ENCODE data around the gene CCDC88B.
"Not testable (repeated sequence)": the region's sequence is repeated elsewhere in the genome, so short reads cannot be mapped to it uniquely, and the experiment has no call there.

The CCDC88B gene

GRCh38 chr11:64317961-64318765 is 21.8 kb upstream of the CCDC88B start, which contains the start of gene PRDX5:
Gene PRDX5, plus strand, starts transcription at chr11:64318121. Its CDS starts 95 bp downstream, at chr11:64318216.
- Histone ChIP-seq H3K36me3 (ENCODE audit: control insufficient read depth, insufficient read depth, low read length) (peaks cover 57% of the 10 kb centered on the region), H3K9me3 (ENCODE audit: control insufficient read depth, insufficient read depth, low read depth, low read length) (no peaks in the 10 kb centered on the region), H3K27me3 (ENCODE audit: control insufficient read depth, insufficient read depth, low read length) (no peaks in the 10 kb centered on the region), H3K9ac (ENCODE audit: low read length) (peak within 1 kb of the TSS; percentile 91), H3K4me1 (ENCODE audit: control insufficient read depth, insufficient read depth, low read length) (peaks cover 18% of the 10 kb centered on the region), H3K27ac (ENCODE audit: low read depth, low read length) (peak within 1 kb of the TSS; percentile 96), H3K4me3 (ENCODE audit: low read depth, low read length) (peak within 1 kb of the TSS; percentile 86)

DNA sequence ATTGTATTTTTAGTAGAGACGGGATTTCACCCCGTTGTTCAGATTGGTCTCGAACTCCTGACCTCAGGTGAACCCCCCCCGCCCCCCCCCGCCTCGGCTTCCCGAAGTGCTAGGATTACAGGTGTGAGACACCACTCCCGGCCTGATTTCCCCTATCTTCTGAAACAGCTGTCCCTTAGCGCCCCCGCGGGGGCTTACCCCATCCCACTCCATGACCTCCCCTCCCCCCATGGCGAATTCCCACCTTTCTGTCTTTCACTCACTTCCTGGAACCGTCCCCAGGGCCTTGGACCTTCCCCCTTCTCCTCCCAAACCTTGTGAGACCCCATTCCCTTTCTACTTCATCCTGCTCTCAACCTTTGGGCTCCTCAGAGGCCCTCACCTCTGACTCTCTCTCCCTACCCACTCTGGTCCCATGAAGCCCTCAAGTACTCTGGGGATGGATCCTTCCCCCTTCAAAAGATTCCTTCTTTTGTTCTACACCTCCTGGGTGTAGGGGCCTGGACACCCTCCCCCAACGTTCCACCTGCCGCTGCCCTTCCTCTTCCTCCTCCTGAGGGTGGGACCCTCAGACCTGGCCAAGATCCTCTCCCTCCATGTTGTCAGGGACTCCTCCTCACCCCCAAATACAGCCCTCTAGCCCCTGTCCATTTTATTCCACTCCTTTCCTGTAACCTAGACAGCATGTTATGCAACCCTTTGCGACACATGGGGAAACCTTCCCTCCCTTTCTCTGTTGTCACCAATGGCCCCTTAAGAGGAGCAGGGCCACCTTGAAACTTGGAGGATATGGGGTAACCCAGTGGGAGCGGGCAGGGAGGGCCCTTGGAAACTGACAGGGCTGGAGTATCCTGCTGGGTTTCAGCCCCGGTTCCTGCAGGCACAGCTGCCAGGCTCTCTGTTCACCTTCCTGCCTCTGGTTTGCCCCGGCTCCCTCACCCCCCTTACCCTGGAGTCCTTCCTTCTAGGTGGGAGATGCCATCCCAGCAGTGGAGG is 20.9 kb upstream of the CCDC88B start:
- no peaks in the 10 kb centered on the region for H3K9me3 ChIP-seq (ENCODE audit: control insufficient read depth, insufficient read depth, low read depth, low read length)
- peak overlapping the region; percentile 86 for H3K4me3 ChIP-seq (ENCODE audit: low read depth, low read length)
- H3K27me3 ChIP-seq (ENCODE audit: control insufficient read depth, insufficient read depth, low read length): no peaks in the 10 kb centered on the region
- H3K4me1 ChIP-seq (ENCODE audit: control insufficient read depth, insufficient read depth, low read length): peaks cover 26% of the 10 kb centered on the region
- H3K36me3 ChIP-seq (ENCODE audit: control insufficient read depth, insufficient read depth, low read length): peaks cover 54% of the 10 kb centered on the region
- peak overlapping the region; percentile 91 for H3K9ac ChIP-seq (ENCODE audit: low read length)
- peak overlapping the region; percentile 41; the same call in 1 of the 2 replicates for H3K27ac ChIP-seq (ENCODE audit: low read depth, low read length)

DNA sequence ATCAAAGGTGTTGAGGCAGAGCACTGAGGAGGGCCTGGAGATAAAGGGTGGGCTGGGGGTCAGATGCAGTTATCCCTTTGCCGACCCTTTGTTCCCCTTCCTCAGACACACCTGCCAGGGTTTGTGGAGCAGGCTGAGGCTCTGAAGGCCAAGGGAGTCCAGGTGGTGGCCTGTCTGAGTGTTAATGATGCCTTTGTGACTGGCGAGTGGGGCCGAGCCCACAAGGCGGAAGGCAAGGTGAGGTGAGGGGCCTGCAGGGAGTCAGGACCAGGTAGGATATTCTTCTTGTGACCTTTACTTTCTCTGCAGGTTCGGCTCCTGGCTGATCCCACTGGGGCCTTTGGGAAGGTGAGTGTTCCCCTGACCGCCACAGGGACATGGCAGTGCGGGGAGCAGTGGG is 19.4 kb upstream of the CCDC88B start:
- Histone ChIP-seq H3K9ac (ENCODE audit: low read length) (no peak overlapping the region), H3K27ac (ENCODE audit: low read depth, low read length) (no peak overlapping the region), H3K4me1 (ENCODE audit: control insufficient read depth, insufficient read depth, low read length) (peaks cover 33% of the 10 kb centered on the region), H3K27me3 (ENCODE audit: control insufficient read depth, insufficient read depth, low read length) (no peaks in the 10 kb centered on the region), H3K36me3 (ENCODE audit: control insufficient read depth, insufficient read depth, low read length) (peaks cover 39% of the 10 kb centered on the region), H3K9me3 (ENCODE audit: control insufficient read depth, insufficient read depth, low read depth, low read length) (no peaks in the 10 kb centered on the region), H3K4me3 (ENCODE audit: low read depth, low read length) (no peak overlapping the region)

GRCh38 chr11:64321026-64321425 is 19.0 kb upstream of the CCDC88B start:
- H3K27ac ChIP-seq (ENCODE audit: low read depth, low read length): no peak overlapping the region
- no peaks in the 10 kb centered on the region for H3K27me3 ChIP-seq (ENCODE audit: control insufficient read depth, insufficient read depth, low read length)

DNA sequence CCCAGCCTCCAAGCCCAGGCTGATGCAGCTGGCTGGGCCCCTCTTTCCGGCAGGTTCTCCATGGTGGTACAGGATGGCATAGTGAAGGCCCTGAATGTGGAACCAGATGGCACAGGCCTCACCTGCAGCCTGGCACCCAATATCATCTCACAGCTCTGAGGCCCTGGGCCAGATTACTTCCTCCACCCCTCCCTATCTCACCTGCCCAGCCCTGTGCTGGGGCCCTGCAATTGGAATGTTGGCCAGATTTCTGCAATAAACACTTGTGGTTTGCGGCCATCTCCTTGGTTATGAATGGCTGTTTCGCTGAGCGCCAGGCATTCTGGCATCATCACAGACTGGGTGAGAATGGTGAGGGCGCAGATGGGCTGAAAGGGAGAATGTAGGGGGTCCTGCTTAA is 18.5 kb upstream of the CCDC88B start:
- Histone ChIP-seq H3K9ac (ENCODE audit: low read length) (no peak overlapping the region), H3K27me3 (ENCODE audit: control insufficient read depth, insufficient read depth, low read length) (no peaks in the 10 kb centered on the region), H3K4me1 (ENCODE audit: control insufficient read depth, insufficient read depth, low read length) (peaks cover 33% of the 10 kb centered on the region), H3K4me3 (ENCODE audit: low read depth, low read length) (no peak overlapping the region), H3K27ac (ENCODE audit: low read depth, low read length) (no peak overlapping the region), H3K9me3 (ENCODE audit: control insufficient read depth, insufficient read depth, low read depth, low read length) (no peaks in the 10 kb centered on the region), H3K36me3 (ENCODE audit: control insufficient read depth, insufficient read depth, low read length) (peaks cover 34% of the 10 kb centered on the region)

More at GRCh38 chr11:64321026-64321425, 19.0 kb upstream of the CCDC88B start:
- Histone ChIP-seq H3K4me1 (ENCODE audit: control insufficient read depth, insufficient read depth, low read length) (peaks cover 33% of the 10 kb centered on the region), H3K9ac (ENCODE audit: low read length) (no peak overlapping the region), H3K4me3 (ENCODE audit: low read depth, low read length) (no peak overlapping the region), H3K36me3 (ENCODE audit: control insufficient read depth, insufficient read depth, low read length) (peaks cover 38% of the 10 kb centered on the region), H3K9me3 (ENCODE audit: control insufficient read depth, insufficient read depth, low read depth, low read length) (no peaks in the 10 kb centered on the region)

GRCh38 chr11:64322925-64323260 is 17.1 kb upstream of the CCDC88B start:
- Histone ChIP-seq H3K9me3 (ENCODE audit: control insufficient read depth, insufficient read depth, low read depth, low read length) (no peaks in the 10 kb centered on the region), H3K36me3 (ENCODE audit: control insufficient read depth, insufficient read depth, low read length) (peaks cover 34% of the 10 kb centered on the region), H3K4me1 (ENCODE audit: control insufficient read depth, insufficient read depth, low read length) (peaks cover 33% of the 10 kb centered on the region), H3K4me3 (ENCODE audit: low read depth, low read length) (no peak overlapping the region), H3K27me3 (ENCODE audit: control insufficient read depth, insufficient read depth, low read length) (no peaks in the 10 kb centered on the region), H3K27ac (ENCODE audit: low read depth, low read length) (no peak overlapping the region), H3K9ac (ENCODE audit: low read length) (no peak overlapping the region)

DNA sequence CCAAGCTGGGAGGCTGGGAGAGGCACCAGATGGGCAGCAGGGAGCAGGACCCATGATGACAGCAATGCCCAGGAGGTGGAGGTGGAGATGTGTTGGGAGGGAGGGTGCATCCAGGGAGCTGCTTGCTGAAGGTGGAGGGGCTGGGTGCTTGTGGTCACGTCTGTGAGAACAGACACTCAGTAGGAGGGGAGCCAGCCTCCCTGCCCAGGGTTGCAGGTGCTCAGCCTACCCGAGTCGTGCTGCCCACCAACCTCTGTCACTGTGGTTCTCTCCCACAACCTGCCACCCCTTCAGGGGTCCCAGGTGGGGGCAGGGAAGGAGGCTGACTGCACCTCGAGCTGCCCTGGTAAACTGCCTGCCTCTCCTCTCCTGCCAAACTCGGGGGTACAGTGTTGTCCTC is 16.6 kb upstream of the CCDC88B start:
- Histone ChIP-seq H3K9me3 (ENCODE audit: control insufficient read depth, insufficient read depth, low read depth, low read length) (no peaks in the 10 kb centered on the region), H3K9ac (ENCODE audit: low read length) (no peak overlapping the region), H3K27ac (ENCODE audit: low read depth, low read length) (no peak overlapping the region)

DNA sequence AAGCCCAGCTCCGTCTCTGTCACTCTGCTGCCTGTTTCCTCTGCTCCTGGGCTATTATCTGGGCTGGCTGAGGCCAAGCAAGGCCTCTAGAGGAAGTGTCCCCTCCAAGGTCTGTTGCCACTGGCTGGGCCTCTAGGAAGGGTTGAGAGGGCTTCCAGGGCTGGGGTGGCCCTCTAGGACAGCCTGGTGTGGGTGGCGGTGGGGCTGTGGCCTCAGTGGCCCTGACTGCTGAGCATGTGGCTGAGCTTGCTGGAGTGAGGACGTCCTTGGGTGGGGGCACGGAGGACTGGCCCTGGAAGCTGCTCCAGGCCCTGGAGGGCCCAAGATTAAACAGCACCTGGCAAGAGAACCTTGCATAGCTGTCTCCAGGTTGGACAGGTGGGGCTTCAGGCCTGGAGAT is 16.0 kb upstream of the CCDC88B start:
- H3K9ac ChIP-seq (ENCODE audit: low read length); H3K9me3 ChIP-seq (ENCODE audit: control insufficient read depth, insufficient read depth, low read depth, low read length); H3K4me3 ChIP-seq (ENCODE audit: low read depth, low read length); H3K27me3 ChIP-seq (ENCODE audit: control insufficient read depth, insufficient read depth, low read length): not testable (repeated sequence)
- Histone ChIP-seq H3K27ac (ENCODE audit: low read depth, low read length) (peak overlapping the region; percentile 46; the same call in 1 of the 2 replicates), H3K36me3 (ENCODE audit: control insufficient read depth, insufficient read depth, low read length) (peaks cover 34% of the 10 kb centered on the region), H3K4me1 (ENCODE audit: control insufficient read depth, insufficient read depth, low read length) (peaks cover 31% of the 10 kb centered on the region)

More for the DNA sequence above, 16.6 kb upstream of the CCDC88B start:
- Histone ChIP-seq H3K27me3 (ENCODE audit: control insufficient read depth, insufficient read depth, low read length) (no peaks in the 10 kb centered on the region), H3K36me3 (ENCODE audit: control insufficient read depth, insufficient read depth, low read length) (peaks cover 34% of the 10 kb centered on the region), H3K4me1 (ENCODE audit: control insufficient read depth, insufficient read depth, low read length) (peaks cover 33% of the 10 kb centered on the region), H3K4me3 (ENCODE audit: low read depth, low read length) (no peak overlapping the region)

- Histone ChIP-seq H3K4me1 (ENCODE audit: control insufficient read depth, insufficient read depth, low read length) (peaks cover 24% of the 10 kb centered on the region; the same call in 1 of the 2 replicates), H3K9ac (ENCODE audit: low read length) (no peak overlapping the region), H3K9me3 (ENCODE audit: control insufficient read depth, insufficient read depth, low read depth, low read length) (no peaks in the 10 kb centered on the region), H3K36me3 (ENCODE audit: control insufficient read depth, insufficient read depth, low read length) (peaks cover 28% of the 10 kb centered on the region), H3K27me3 (ENCODE audit: control insufficient read depth, insufficient read depth, low read length) (no peaks in the 10 kb centered on the region), H3K27ac (ENCODE audit: low read depth, low read length) (no peak overlapping the region), H3K4me3 (ENCODE audit: low read depth, low read length) (no peak overlapping the region)
Measured at GRCh38 chr11:64324692-64325469, 15.1 kb upstream of the CCDC88B start.

DNA sequence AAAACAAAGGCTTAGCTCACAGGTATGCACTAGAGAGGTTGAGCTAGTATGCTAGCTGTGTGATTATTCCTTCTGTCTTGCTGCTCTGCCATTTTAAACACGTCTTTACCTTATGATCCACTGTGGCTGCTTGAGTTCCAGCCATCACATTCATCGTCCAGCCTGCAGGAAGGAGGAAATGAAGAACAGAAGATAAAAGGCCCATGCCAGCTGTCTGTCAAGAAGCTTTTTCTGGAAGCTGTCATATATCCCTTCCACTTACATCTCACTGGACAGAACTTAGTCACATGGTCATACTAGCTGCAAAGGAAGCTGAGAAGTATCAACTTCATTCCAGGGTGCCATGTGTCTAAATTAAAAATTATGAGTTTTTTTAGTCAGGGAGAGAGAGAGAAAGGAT is 12.6 kb upstream of the CCDC88B start:
- H3K27ac ChIP-seq (ENCODE audit: low read depth, low read length): no peak overlapping the region
- no peak overlapping the region for H3K4me3 ChIP-seq (ENCODE audit: low read depth, low read length)
- no peaks in the 10 kb centered on the region for H3K27me3 ChIP-seq (ENCODE audit: control insufficient read depth, insufficient read depth, low read length)
- peaks cover 9% of the 10 kb centered on the region for H3K36me3 ChIP-seq (ENCODE audit: control insufficient read depth, insufficient read depth, low read length)
- no peak overlapping the region for H3K9ac ChIP-seq (ENCODE audit: low read length)
- H3K9me3 ChIP-seq (ENCODE audit: control insufficient read depth, insufficient read depth, low read depth, low read length): no peaks in the 10 kb centered on the region
- H3K4me1 ChIP-seq (ENCODE audit: control insufficient read depth, insufficient read depth, low read length): peaks cover 39% of the 10 kb centered on the region
